Activated CD4-positive, alpha-beta T cell treated with anti-CD3 and anti-CD28 coated beads, Interleukin-2, amount 10 ng/mL, durations not matched to agents 24 days and 14 days (primary cell): ENCODE results near the gene UBA3. TPM values are rescaled to one million over a fixed set of nuclear protein-coding genes. Genes with fewer than 3 reads are reported as not detected.

Experiments
- DNase-seq: peaks from one replicate; pipeline ENCODE4 v3.0.0; 2022
- H3K27ac Mint-ChIP-seq: one replicate; pipeline ENCODE4 v1.8.0; 2022; ENCODE audit warnings: mild to moderate bottlenecking, mixed read lengths
- H3K27me3 Mint-ChIP-seq: one replicate; pipeline ENCODE4 v1.8.0; 2022; ENCODE audit warnings: mixed read lengths
- H3K36me3 Mint-ChIP-seq: one replicate; pipeline ENCODE4 v1.8.0; 2022; ENCODE audit warnings: low read depth, mild to moderate bottlenecking, mixed read lengths
- H3K4me1 Mint-ChIP-seq: one replicate; pipeline ENCODE4 v1.8.0; 2021; ENCODE audit warnings: mixed read lengths
- H3K4me3 Mint-ChIP-seq: one replicate; pipeline ENCODE4 v1.8.0; 2022; ENCODE audit warnings: mild to moderate bottlenecking, moderate library complexity, mixed read lengths
- H3K9me3 Mint-ChIP-seq: one replicate; pipeline ENCODE4 v1.8.0; 2021; ENCODE audit warnings: mixed read lengths
- intact Hi-C: fragments of 100-400 bp; cut with micrococcal nuclease; formaldehyde crosslinking; loops from one replicate; pipeline ENCODE4 v1.15.1; 2023
- total RNA-seq: library from RNA; stranded (reverse); gene quantifications from 2 replicates; pipeline ENCODE4 v1.2.3, GENCODE V29; 2022

The UBA3 gene
- total RNA-seq = 95.3 and 103 TPM in 2 replicates

DNA sequence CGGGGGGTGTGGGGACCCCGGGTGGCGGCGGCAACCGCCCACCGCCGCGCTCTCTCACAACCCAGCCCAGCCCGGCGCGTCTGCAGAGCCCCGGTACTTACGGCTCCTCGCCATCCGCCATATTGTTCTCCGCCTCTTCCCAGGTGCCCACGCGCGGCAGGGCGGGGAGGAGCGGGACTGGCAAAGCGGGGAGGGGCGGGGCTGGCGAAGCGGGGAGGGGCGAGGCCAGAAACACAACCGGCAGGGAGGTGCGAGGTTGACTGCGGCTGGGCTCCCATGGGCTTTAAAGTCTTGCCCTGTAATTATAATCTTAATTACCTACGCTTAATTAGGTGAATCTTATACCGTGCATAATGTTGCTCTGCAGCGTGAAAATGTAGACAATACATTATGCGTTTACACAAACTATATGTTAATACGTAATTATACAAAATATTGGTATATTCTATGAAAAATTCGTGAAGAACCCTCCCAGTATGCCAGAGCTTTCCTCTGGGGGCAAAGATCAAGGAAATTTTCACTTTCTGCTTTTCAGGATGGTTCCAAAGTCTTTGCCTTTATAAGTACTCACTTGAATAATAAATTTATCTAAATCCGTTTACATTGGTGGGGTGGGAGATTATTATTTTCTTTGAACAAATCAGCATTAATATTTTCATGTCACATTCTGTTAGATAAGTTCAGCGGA is at the start of gene UBA3:
UBA3 (minus strand) TSS at position 133 of the 688 bp plus-strand sequence; CDS start at position 121, 12 bp downstream.
- H3K36me3 Mint-ChIP-seq = peaks cover 23% of the 10 kb centered on the region
- peaks cover 51% of the 10 kb centered on the region for H3K4me1 Mint-ChIP-seq
- peak within 1 kb of the TSS; percentile 90 for H3K4me3 Mint-ChIP-seq
- no peaks in the 10 kb centered on the region for H3K9me3 Mint-ChIP-seq
- H3K27me3 Mint-ChIP-seq = no peaks in the 10 kb centered on the region
- intact Hi-C loops = loop anchor here (1.0 to 5.0 kb wide), 5 partner anchors 14 to 1982 kb away; partner anchors contain the start of gene TMF1
- peak within 1 kb of the TSS; percentile 95 for H3K27ac Mint-ChIP-seq
- DNase-seq = peak; percentile 96

DNA sequence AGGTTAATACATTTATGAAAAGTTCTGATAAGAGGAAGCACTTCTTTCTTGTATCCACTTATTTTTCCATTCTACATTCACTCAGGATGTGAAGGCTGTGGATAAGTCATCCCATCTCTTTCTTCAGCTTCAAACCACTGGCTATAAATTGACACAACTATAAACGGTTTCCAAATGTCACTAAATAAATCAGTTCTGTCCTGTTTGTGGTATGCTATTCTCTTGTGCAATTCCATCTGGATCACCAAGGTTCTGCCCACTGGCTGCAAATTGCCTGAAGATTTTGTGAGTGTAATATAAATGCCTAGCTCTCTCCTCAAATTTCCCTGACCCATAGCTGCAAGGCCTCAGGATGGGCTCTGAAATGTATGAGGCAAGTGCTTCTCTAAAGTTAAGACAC is 49.4 kb upstream of the UBA3 start:
- no peak for DNase-seq
- Mint-ChIP-seq H3K27me3 (peaks cover 9% of the 10 kb centered on the region), H3K27ac (no peak overlapping the region), H3K4me1 (peaks cover 2% of the 10 kb centered on the region), H3K9me3 (no peaks in the 10 kb centered on the region), H3K36me3 (no peaks in the 10 kb centered on the region), H3K4me3 (no peak overlapping the region)
- intact Hi-C loops = no loop called here

DNA sequence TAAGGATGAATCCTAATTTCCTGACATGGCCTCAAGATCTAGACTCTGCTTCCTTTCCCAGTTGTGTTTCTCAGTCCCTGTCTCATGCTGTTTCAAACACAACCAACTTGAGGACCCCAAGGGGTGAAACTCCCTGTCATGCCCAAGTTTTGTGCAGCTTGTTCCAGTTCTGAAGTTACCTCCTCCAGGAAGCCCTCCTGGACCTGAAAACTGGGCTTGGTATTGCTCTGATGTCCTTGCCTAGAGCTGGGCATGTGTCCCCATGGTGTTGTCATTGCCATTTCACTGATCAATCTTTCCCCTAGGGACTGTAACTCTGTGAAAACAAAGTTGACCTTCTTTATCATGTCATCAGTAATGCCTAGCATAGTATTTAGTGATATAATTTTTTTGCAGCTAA is 48.3 kb upstream of the UBA3 start:
- intact Hi-C loops = no loop called here
- Mint-ChIP-seq H3K9me3 (no peaks in the 10 kb centered on the region), H3K4me3 (no peak overlapping the region), H3K27me3 (peaks cover 11% of the 10 kb centered on the region), H3K36me3 (no peaks in the 10 kb centered on the region), H3K27ac (no peak overlapping the region), H3K4me1 (peaks cover 2% of the 10 kb centered on the region)
- no peak for DNase-seq

DNA sequence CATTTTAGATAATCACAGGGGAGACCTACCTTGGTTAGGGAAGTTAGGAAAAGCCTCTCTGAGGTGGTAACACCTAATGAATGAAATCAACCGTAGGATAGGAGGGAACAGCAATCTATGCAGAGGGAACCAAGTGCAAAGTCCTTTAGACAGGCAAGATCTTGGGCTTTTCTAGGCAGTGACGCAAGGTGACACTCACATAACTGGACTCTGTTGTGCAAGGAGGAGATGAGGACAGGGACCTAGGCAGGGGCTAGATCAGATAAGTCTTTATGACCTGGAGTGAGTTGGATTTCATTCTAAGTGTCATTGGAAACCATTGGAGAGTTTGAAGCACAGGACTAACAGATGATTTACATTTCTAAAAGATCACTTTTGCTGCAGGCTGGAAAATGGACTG is 46.8 kb upstream of the UBA3 start:
- Mint-ChIP-seq H3K27ac (no peak overlapping the region), H3K4me3 (no peak overlapping the region), H3K4me1 (peaks cover 2% of the 10 kb centered on the region), H3K36me3 (no peaks in the 10 kb centered on the region), H3K9me3 (no peaks in the 10 kb centered on the region), H3K27me3 (peaks cover 11% of the 10 kb centered on the region)
- no peak for DNase-seq
- intact Hi-C loops = no loop called here

DNA sequence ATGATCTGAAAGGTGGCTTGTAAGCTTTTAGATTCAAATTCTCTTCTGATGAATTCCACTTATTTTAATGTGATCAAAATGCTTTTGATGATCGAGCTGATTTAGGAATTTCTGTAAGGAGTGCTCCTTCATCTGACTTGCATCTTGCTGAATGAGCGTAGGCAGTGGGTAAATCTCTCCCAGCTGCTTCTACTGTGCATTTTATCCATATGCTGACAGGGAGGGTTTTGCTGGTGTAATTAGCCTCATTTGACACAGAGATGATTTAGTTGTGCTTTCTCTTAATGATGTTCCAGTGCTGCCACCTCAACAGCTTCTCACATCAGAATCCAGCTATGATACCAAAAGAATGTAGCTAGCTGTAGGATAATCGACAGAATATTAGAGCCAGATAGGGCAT is 46.1 kb upstream of the UBA3 start:
- H3K4me3 Mint-ChIP-seq = no peak overlapping the region
- intact Hi-C loops = no loop called here

DNA sequence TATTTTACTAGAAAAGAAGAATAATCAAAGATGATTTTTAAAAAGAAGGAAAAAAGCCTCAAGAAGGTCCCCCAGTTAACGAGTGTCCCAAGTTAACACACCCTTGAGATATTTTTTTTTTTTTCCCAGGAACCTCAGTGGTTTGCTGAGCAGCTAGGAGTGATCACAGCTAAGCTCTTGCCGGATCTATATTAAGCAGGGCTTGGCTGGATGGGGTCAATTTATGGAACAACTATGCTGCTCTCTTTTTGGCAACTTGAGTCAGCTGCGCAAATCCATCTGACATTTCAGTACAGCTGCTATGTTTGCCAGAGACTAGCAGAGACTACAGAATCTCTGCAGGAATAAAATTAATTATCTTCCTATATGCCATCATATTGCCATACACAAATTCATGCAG is 42.2 kb upstream of the UBA3 start, which contains the start of gene LMOD3:
LMOD3 (minus strand) TSS at position 193 of the 400 bp plus-strand sequence. CDS start 209 bp downstream, outside the sequence.
- intact Hi-C loops = loop anchor here (5.0 kb wide), 1 partner anchor 290 kb away; no protein-coding TSS in a partner anchor
- Mint-ChIP-seq H3K4me3 (no peak within 1 kb of the TSS), H3K9me3 (no peaks in the 10 kb centered on the region), H3K4me1 (peaks cover 4% of the 10 kb centered on the region), H3K27ac (no peak within 1 kb of the TSS), H3K36me3 (no peaks in the 10 kb centered on the region), H3K27me3 (peaks cover 13% of the 10 kb centered on the region)
- DNase-seq = no peak

More for the DNA sequence above, 46.1 kb upstream of the UBA3 start:
- no peak for DNase-seq
- no peaks in the 10 kb centered on the region for H3K36me3 Mint-ChIP-seq
- peaks cover 11% of the 10 kb centered on the region for H3K27me3 Mint-ChIP-seq
- H3K9me3 Mint-ChIP-seq = no peaks in the 10 kb centered on the region
- H3K4me1 Mint-ChIP-seq = peaks cover 2% of the 10 kb centered on the region
- no peak overlapping the region for H3K27ac Mint-ChIP-seq

DNA sequence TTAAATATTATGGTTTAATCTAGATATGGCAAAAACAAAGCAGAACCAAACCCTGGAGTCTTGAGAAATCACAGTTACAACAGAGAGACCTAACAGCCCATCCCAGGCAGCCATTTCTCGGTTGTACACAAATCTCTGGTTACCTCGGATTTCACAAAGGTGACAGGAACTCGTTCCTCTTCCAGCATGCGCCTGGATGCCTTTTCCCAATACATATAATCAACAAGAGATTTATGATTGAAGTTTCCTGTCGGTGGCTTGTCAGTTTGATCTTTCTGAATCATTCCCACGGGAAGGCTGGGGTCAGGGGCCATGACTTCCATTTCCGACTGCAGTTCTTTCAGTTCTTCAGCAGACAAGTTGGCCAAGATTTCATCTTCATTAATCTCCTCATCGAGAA is 41.8 kb upstream of the UBA3 start:
- no peak for DNase-seq
- Mint-ChIP-seq H3K27ac (no peak overlapping the region), H3K4me1 (peaks cover 4% of the 10 kb centered on the region), H3K4me3 (no peak overlapping the region), H3K27me3 (peaks cover 10% of the 10 kb centered on the region), H3K9me3 (no peaks in the 10 kb centered on the region), H3K36me3 (no peaks in the 10 kb centered on the region)
- intact Hi-C loops = loop anchor here (1.0 to 5.0 kb wide), 3 partner anchors 184 to 549 kb away; no protein-coding TSS in a partner anchor

DNA sequence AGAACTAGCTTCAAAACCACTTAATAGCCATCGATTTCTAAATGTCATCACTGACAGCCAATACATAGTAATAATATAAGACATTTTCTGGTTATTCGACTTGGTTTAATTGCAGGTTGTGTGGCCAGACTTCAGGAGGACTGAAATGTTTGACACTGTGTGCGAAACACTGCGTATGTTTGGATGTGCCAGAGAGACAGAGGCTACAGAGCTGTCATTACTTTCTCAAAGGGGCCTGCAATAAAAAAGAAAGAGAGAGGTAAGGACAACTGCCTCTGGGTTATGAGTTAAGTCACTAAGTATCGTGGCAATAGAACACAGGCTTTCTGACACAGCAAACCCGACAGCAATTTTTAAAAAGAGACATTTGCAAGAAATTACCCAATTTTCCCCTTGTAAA is 41.3 kb upstream of the UBA3 start:
- DNase-seq = no peak
- intact Hi-C loops = loop anchor here (1.0 to 5.0 kb wide), 3 partner anchors 185 to 550 kb away; no protein-coding TSS in a partner anchor

DNA sequence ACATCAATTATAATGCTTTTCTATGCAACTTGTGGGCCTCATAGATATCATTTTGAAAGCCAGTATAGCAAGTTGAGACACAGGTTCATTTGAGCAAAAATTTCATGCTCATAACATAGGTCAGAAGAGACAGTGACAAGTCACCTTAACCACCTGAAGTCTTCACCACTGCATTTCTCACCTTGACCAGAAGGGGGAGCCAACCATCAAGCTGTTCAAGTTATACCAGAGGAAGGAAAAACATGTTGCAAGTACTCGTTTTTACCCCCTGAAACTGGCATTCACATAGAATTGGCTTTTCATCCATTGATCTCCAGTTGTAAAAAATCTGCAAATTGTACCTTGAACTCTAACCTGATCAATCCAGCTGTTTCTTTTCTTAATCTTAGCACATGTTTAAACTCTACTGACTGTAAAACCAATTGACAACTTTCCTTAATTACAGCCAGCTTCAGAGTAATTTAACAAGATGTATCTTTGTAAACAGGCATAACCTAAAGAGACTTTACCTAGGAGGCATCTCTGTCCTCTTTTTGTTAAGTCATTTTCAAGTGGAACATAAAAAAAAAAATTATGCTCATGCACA is 40.8 kb upstream of the UBA3 start:
- DNase-seq = peak; percentile 94
- Mint-ChIP-seq H3K36me3 (no peaks in the 10 kb centered on the region), H3K4me3 (no peak overlapping the region), H3K4me1 (peaks cover 4% of the 10 kb centered on the region), H3K27me3 (peaks cover 5% of the 10 kb centered on the region), H3K27ac (no peak overlapping the region), H3K9me3 (no peaks in the 10 kb centered on the region)
- intact Hi-C loops = loop anchor here (1.0 to 5.0 kb wide), 3 partner anchors 185 to 550 kb away; no protein-coding TSS in a partner anchor

More for the DNA sequence above, 41.3 kb upstream of the UBA3 start:
- H3K9me3 Mint-ChIP-seq = no peaks in the 10 kb centered on the region
- H3K36me3 Mint-ChIP-seq = no peaks in the 10 kb centered on the region
- no peak overlapping the region for H3K27ac Mint-ChIP-seq
- peaks cover 9% of the 10 kb centered on the region for H3K27me3 Mint-ChIP-seq
- H3K4me3 Mint-ChIP-seq = no peak overlapping the region
- peaks cover 4% of the 10 kb centered on the region for H3K4me1 Mint-ChIP-seq

DNA sequence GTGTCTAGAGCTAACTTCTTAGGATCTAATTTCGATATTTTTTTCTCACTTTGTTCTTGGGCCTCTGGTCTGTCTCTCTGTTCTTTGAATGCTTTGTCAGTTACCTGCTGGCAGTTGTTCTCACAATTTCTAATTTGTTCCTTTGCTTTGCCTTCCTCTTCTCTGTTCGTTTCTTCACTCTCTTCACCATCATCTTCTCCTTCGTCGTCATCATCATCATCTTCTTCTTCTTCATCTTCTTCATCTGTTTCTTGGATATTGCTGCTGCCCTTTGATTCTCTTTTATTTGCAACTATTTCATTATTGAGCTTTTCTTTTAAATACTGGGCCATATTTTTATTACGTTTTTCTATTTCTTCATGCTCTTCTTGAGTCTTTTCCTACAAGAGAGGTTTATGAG is 39.5 kb upstream of the UBA3 start:
- intact Hi-C loops = loop anchor here (5.0 kb wide), 1 partner anchor 293 kb away; no protein-coding TSS in a partner anchor
- Mint-ChIP-seq H3K27ac (no peak overlapping the region), H3K4me1 (peaks cover 4% of the 10 kb centered on the region), H3K27me3 (peaks cover 5% of the 10 kb centered on the region), H3K36me3 (no peaks in the 10 kb centered on the region), H3K4me3 (no peak overlapping the region), H3K9me3 (no peaks in the 10 kb centered on the region)
- DNase-seq = no peak

DNA sequence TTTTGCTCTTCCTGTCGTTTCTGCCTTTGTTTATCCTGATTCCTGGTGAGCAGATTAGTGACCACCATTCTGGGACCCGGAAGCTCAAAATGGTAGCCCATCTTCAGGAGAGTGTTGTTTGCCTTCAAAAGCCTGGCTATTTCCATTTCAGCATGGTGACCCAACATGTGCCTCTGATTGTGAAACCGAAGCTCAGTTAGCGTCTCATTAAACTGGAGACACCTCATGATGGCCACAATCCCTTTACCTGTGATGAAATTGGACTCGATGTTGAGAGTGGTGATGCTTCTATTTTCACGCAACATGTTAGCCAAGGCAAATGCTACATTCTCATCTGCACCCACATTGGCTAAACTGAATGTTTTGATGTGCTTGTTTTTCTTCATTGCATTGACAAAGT is 39.0 kb upstream of the UBA3 start:
- Mint-ChIP-seq H3K27me3 (peaks cover 5% of the 10 kb centered on the region), H3K27ac (no peak overlapping the region), H3K4me3 (no peak overlapping the region), H3K36me3 (no peaks in the 10 kb centered on the region), H3K9me3 (no peaks in the 10 kb centered on the region), H3K4me1 (peaks cover 4% of the 10 kb centered on the region)
- intact Hi-C loops = no loop called here
- no peak for DNase-seq

DNA sequence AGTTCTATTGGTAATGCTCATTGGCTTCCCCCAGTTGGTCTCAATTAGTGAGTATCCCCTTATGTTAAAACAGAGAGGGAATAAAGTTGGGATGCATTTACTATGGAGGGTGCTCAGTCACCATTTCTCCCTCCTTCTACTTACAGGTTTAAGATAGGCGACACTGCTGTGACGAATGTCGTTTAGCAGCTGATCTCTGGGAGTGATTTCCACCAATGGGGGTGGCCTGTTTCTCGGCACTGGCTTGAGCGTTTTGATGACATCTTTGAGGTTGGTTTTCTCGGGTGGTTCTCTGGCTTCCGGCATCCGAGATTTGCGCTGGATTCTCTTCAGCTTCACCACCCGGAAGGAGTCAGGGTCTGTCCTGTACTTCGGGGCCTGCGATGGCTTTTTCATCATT is 38.4 kb upstream of the UBA3 start:
- no peak for DNase-seq
- Mint-ChIP-seq H3K27me3 (peaks cover 3% of the 10 kb centered on the region), H3K9me3 (peaks cover 2% of the 10 kb centered on the region), H3K4me3 (no peak overlapping the region), H3K27ac (no peak overlapping the region), H3K4me1 (peaks cover 8% of the 10 kb centered on the region), H3K36me3 (no peaks in the 10 kb centered on the region)
- intact Hi-C loops = no loop called here

DNA sequence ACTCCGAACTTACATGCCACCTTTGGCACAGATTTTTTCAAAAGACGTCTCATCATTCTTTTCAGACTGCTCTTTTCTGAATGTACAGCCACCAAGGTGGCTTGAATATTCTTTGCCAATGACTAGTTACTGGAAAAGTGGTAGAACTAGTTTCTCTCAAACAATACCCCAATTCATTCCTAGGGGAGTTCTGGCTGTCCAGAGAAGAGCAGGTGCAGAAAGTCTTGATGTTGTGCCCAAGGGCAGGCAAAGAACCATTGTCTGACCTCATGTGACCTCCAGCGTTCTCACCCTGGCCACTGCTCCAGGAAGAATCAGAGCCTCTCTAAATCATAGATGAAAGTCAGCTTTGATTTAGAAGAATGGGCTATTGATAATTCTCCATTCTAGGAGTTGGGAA is 36.7 kb upstream of the UBA3 start:
- H3K4me1 Mint-ChIP-seq = peaks cover 9% of the 10 kb centered on the region
- peaks cover 3% of the 10 kb centered on the region for H3K27me3 Mint-ChIP-seq
- no peak for DNase-seq
- H3K4me3 Mint-ChIP-seq = no peak overlapping the region
- H3K9me3 Mint-ChIP-seq = peaks cover 4% of the 10 kb centered on the region
- no peak overlapping the region for H3K27ac Mint-ChIP-seq
- intact Hi-C loops = no loop called here
- no peaks in the 10 kb centered on the region for H3K36me3 Mint-ChIP-seq

DNA sequence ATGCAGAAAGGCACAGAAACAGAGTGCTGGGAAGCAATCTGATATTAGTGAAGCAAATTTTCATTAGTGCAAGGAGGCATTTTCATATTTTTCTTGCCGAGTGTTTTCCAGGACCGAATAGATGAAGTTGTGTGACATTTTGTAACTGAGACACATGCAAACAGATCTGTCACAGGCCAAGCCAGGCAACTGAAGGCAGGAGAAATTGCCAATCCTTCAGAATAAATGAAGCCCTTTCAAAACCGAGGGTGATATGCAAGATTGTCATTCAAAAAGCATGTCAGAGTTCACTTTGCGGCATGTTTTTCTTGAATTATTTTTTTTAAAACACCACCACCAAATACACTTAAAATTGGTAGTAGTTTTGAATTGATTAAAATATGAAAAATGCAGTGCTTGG is 36.0 kb upstream of the UBA3 start:
- Mint-ChIP-seq H3K27me3 (peaks cover 2% of the 10 kb centered on the region), H3K27ac (no peak overlapping the region), H3K36me3 (no peaks in the 10 kb centered on the region), H3K4me3 (no peak overlapping the region), H3K4me1 (peaks cover 9% of the 10 kb centered on the region), H3K9me3 (peaks cover 4% of the 10 kb centered on the region)
- no peak for DNase-seq
- intact Hi-C loops = no loop called here
